GM12878 (cell line): ENCODE measurements around the gene DOCK2. TPM values are rescaled to one million over a fixed set of nuclear protein-coding genes. Genes with fewer than 3 reads are reported as not detected.

Experiments
- ATAC-seq: fragments of 200-7000 bp; cut with Tn5 transposase; 3 replicates; pipeline ENCODE4 v1.9.1; 2020; ENCODE audit warnings: mild to moderate bottlenecking, moderate library complexity
- BruUV-seq: library from RNA; stranded (reverse); fragments of 400-500 nt; replicated peaks from 2 replicates; lab custom pipeline; 2021; lab: Mats Ljungman, UMichigan
- CTCF ChIA-PET: fragments of 300-600 bp; sonication (Branson Sonifier 250); formaldehyde crosslinking; extraction: SDS; loops from one replicate; lab custom pipeline; 2021; ENCODE audit warnings: inconsistent platforms; lab: Yijun Ruan, JAX
- POLR2A ChIA-PET: fragments of 350-600 bp; formaldehyde crosslinking; extraction: SDS; loops from one replicate; lab custom pipeline; 2021; ENCODE audit warnings: inconsistent platforms; lab: Charles Lee
- RAD21 ChIA-PET: fragments of 300-600 bp; sonication (Branson Sonifier 250); formaldehyde crosslinking; loops from one replicate; lab custom pipeline; 2023; ENCODE audit warnings: antibody characterized with exemption; ENCODE audit not compliant: unreplicated experiment; lab: Charles Lee
- SMC1A ChIA-PET: fragments of 300-600 bp; sonication (Branson Sonifier 250); formaldehyde crosslinking; loops from one replicate; lab custom pipeline; 2023; ENCODE audit not compliant: unreplicated experiment, uncharacterized antibody; lab: Charles Lee
- DNase-seq: peaks from one replicate; pipeline ENCODE4 v3.0.0-alpha.2; 2011; ENCODE audit warnings: low read depth, low spot score
- FAIRE-seq: peaks from 3 replicates; lab custom pipeline; 2011; peaks lifted over from hg19 to GRCh38; lab: Jason Lieb, UNC
- H2AFZ ChIP-seq: 2 replicates; pipeline ENCODE4 v1.6.0; 2011; ENCODE audit warnings: low read depth, low read length, control low read depth; ENCODE audit not compliant: control insufficient read depth
- H3K27ac ChIP-seq: 2 replicates; pipeline ENCODE4 v1.5.1; 2011; ENCODE audit warnings: control low read depth; ENCODE audit not compliant: control insufficient read depth, insufficient read depth
- H3K27me3 ChIP-seq, 2 experiments: replicated peaks in 1 of 2; 2 replicates each; pipeline versions ENCODE4 v1.6.0 to v1.6.1; 2011; ENCODE audit warnings: low read length in 1 of 2; ENCODE audit not compliant: control insufficient read depth in 2 of 2, insufficient read depth in 2 of 2
- H3K36me3 ChIP-seq, 2 experiments: 2 replicates each; pipeline ENCODE4 v1.5.1; 2011; ENCODE audit warnings: low read length in 1 of 2; ENCODE audit not compliant: control insufficient read depth in 2 of 2, insufficient read depth in 2 of 2
- H3K4me1 ChIP-seq: 2 replicates; pipeline ENCODE4 v1.6.1; 2011; ENCODE audit warnings: mild to moderate bottlenecking, low read length, moderate library complexity, mixed read lengths; ENCODE audit not compliant: control insufficient read depth, insufficient read depth
- H3K4me2 ChIP-seq: 2 replicates; pipeline ENCODE4 v1.6.0; 2011; ENCODE audit warnings: control low read depth; ENCODE audit not compliant: control insufficient read depth, insufficient read depth
- H3K4me3 ChIP-seq: fragments of 200-600 bp; sonication (generic); 2 replicates; pipeline ENCODE4 v1.5.1; 2016
- H3K79me2 ChIP-seq: 2 replicates; pipeline ENCODE4 v1.6.0; 2011; ENCODE audit warnings: low read length; ENCODE audit not compliant: control insufficient read depth, insufficient read depth
- H3K9ac ChIP-seq: 2 replicates; pipeline ENCODE4 v1.8.0; 2011; ENCODE audit warnings: low read length, control low read depth, mixed read lengths; ENCODE audit not compliant: control insufficient read depth, insufficient read depth
- H3K9me3 ChIP-seq: replicated peaks from 3 replicates; pipeline ENCODE4 v1.5.1; 2011; ENCODE audit warnings: mild to moderate bottlenecking, low read length; ENCODE audit not compliant: control insufficient read depth, insufficient read depth
- H4K20me1 ChIP-seq: 2 replicates; pipeline ENCODE4 v1.6.0; 2011; ENCODE audit not compliant: control insufficient read depth, insufficient read depth
- CBFB ChIP-seq: IDR thresholded peaks from 2 replicates; pipeline ENCODE4 v1.6.1; 2016; ENCODE audit warnings: antibody characterized with exemption, low read depth
- KDM1A ChIP-seq: fragments of 200-600 bp; sonication (generic); IDR thresholded peaks from 2 replicates; pipeline ENCODE4 v1.6.1; 2016; ENCODE audit warnings: borderline replicate concordance
- REST ChIP-seq: IDR thresholded peaks from 2 replicates; pipeline ENCODE4 v1.6.1; 2012; ENCODE audit warnings: mild to moderate bottlenecking, low read depth, low read length
- RUNX3 ChIP-seq: IDR thresholded peaks from 2 replicates; pipeline ENCODE4 v1.6.1; 2012; ENCODE audit warnings: low read length, inconsistent platforms
- YBX1 ChIP-seq: fragments of 450-650 bp; IDR thresholded peaks from 2 replicates; pipeline ENCODE4 v1.6.1; 2016; ENCODE audit warnings: antibody characterized with exemption
- WGBS: methylation state at CpG from one replicate; pipeline ENCODE4 v1.1.6; 2016; ENCODE audit warnings: low lambda C conversion rate; ENCODE audit not compliant: insufficient replicate concordance, insufficient coverage; ENCODE audit errors: missing lambda C conversion rate; 5-methylcytosine and 5-hydroxymethylcytosine counted together
- in situ Hi-C: fragments of 300-500 bp; cut with MboI; formaldehyde crosslinking; loops from 9 replicates; pipeline ENCODE4 v1.14.3; 2018; ENCODE audit warnings: mixed read lengths
- intact Hi-C: fragments of 100-400 bp; cut with micrococcal nuclease; formaldehyde crosslinking; loops from one replicate; pipeline ENCODE4 v1.14.2; 2022; ENCODE audit not compliant: unreplicated experiment
- polyA plus RNA-seq, 11 experiments: library from polyadenylated mRNA; depleted of rRNA in 4 of 11; unstranded in 6 of 11; stranded (reverse) in 5 of 11; fragments of >200 nt; fragmentation: Nextera tagmentation in 4 of 11; fragmentation: Illumina TruSeq in 1 of 11; extraction: Ambion mirVana in 4 of 11; extraction: Trizol in 1 of 11; gene quantifications; 1 replicate in 1 of 11; 2 replicates in 10 of 11; pipeline versions ENCODE4 v1.2.1 to v1.2.3, GENCODE V29; 2011 to 2016; ENCODE audit warnings: inconsistent platforms in 2 of 11, missing spikeins in 2 of 11, low read depth in 1 of 11
- total RNA-seq, 4 experiments: library from RNA; depleted of rRNA in 3 of 4; stranded (reverse); fragments of >200 nt in 3 of 4; fragmentation: Illumina TruSeq in 1 of 4; extraction: Trizol in 1 of 4; gene quantifications; 2 replicates each; pipeline versions ENCODE4 v1.2.1 to v1.2.3, GENCODE V29; 2013 to 2021

The DOCK2 gene
- total and polyA plus RNA-seq, 10 of the 15 experiments (the other 5 are each of a cell fraction or from before 2014, with no cell fraction given), result 34.2 to 192 (median 118) TPM

GRCh38 chr5:169827769-169828168 is 190.7 kb downstream of the DOCK2 start:
- TF ChIP-seq REST, result peak; percentile 66; the same call in 1 of the 2 replicates
- no peak for TF ChIP-seq RUNX3
- TF ChIP-seq CBFB, result no peak
- TF ChIP-seq KDM1A, result no peak
- TF ChIP-seq YBX1, result no peak
- DNase-seq, result no peak
- POLR2A ChIA-PET, result interaction anchor here (1.2 to 2.0 kb wide), 2 partner anchors 18 to 22 kb away, joined by 4 to 9 read pairs; no protein-coding TSS in a partner anchor
- CTCF ChIA-PET, result interaction anchor here (0.6 to 3.2 kb wide), 6 partner anchors 8 to 237 kb away, joined by 3 to 10 read pairs (median 6); partner anchors contain the start of gene INSYN2B
- no peak overlapping the region for H3K4me2 ChIP-seq
- BruUV-seq, result no TSS peak
- H4K20me1 ChIP-seq, result no peaks in the 10 kb centered on the region
- peak; percentile 13; the same call in 2 of the 3 replicates for ATAC-seq
- no peak overlapping the region for H3K27ac ChIP-seq
- RAD21 ChIA-PET, result interaction anchor here (1.0 to 3.0 kb wide), 9 partner anchors 10 to 157 kb away, joined by 3 to 18 read pairs (median 7); no protein-coding TSS in a partner anchor
- FAIRE-seq, result no peak
- H3K36me3 ChIP-seq, result peaks cover 0 to 11% of the 10 kb centered on the region in 2 experiments
- H2AFZ ChIP-seq, result no peak overlapping the region
- H3K9me3 ChIP-seq, result no peaks in the 10 kb centered on the region
- H3K4me3 ChIP-seq, result no peak overlapping the region
- no peaks in the 10 kb centered on the region for H3K79me2 ChIP-seq
- peaks cover 3% of the 10 kb centered on the region; the same call in 1 of the 2 replicates for H3K4me1 ChIP-seq
- H3K27me3 ChIP-seq, result no peaks in the 10 kb centered on the region
- 98% methylated on average over 3 of the region's 3 CpGs for WGBS
- no peak overlapping the region for H3K9ac ChIP-seq
- SMC1A ChIA-PET, result interaction anchor here (0.7 to 5.9 kb wide), 13 partner anchors 9 to 245 kb away, joined by 3 to 54 read pairs (median 3); partner anchors contain the start of genes DOCK2, INSYN2B and SPDL1
- in situ Hi-C loops, result no loop called here
- intact Hi-C loops, result no loop called here
